GM12892 (cell line): ENCODE data around the gene LRWD1.
"Not testable (repeated sequence)": the region's sequence is repeated elsewhere in the genome, so short reads cannot be mapped to it uniquely, and the experiment has no call there.

Source experiments
- POLR2A ChIP-seq: IDR thresholded peaks from 2 replicates; pipeline ENCODE4 v1.6.1; 2011; ENCODE audit warnings: low read depth, low read length, control low read depth
- POLR2AphosphoS5 ChIP-seq: IDR thresholded peaks from 2 replicates; pipeline ENCODE4 v1.6.1; 2011; ENCODE audit warnings: low read depth, low read length, control low read depth

DNA sequence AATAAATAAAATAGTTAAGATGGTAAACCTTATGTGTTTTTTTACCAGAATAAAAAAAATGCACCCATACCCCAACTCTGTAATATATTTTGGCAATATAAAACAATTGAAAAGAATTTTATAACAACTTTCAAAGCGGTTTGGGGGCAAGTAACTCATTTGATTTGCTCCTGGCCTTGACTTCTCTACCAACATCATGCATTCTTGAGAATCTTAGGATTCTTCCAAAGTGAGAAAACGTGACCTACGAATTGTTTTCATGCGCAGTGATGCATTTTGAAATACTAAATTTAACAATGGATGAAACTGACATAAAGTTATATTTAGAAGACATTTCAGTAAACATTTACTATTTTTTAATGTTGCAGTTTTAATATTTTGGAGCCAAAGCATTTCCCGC, 56.0 kb downstream of the LRWD1 start:
- not testable (repeated sequence) for TF ChIP-seq POLR2AphosphoS5, POLR2A
